Endometrial microvascular endothelial cells (primary cell): ENCODE results near the gene TMEM256. TPM values are rescaled to one million over a fixed set of nuclear protein-coding genes. Genes with fewer than 3 reads are reported as not detected.
"Not testable (repeated sequence)": the region's sequence is repeated elsewhere in the genome, so short reads cannot be mapped to it uniquely, and the experiment has no call there.

ENCODE experiments used
- in situ Hi-C: cut with HindIII; loops from 2 replicates; pipeline ENCODE4 v1.10.0; 2017; ENCODE audit warnings: low sequenced_read_pairs, low pct_unique_long_range_greater_than_20kb; ENCODE audit errors: inconsistent ontology term
- total RNA-seq: library from RNA; depleted of rRNA; stranded (reverse); fragments of >200 nt; gene quantifications from one replicate; pipeline ENCODE4 v1.2.3, GENCODE V29; 2015; ENCODE audit errors: inconsistent ontology term

The TMEM256 gene
- total RNA-seq, 1 donor from 2014 or later, result 109 TPM

GRCh38 chr17:7393613-7394451 lies 10.1 kb downstream of the TMEM256 start:
- in situ Hi-C loops, result no loop called here

DNA sequence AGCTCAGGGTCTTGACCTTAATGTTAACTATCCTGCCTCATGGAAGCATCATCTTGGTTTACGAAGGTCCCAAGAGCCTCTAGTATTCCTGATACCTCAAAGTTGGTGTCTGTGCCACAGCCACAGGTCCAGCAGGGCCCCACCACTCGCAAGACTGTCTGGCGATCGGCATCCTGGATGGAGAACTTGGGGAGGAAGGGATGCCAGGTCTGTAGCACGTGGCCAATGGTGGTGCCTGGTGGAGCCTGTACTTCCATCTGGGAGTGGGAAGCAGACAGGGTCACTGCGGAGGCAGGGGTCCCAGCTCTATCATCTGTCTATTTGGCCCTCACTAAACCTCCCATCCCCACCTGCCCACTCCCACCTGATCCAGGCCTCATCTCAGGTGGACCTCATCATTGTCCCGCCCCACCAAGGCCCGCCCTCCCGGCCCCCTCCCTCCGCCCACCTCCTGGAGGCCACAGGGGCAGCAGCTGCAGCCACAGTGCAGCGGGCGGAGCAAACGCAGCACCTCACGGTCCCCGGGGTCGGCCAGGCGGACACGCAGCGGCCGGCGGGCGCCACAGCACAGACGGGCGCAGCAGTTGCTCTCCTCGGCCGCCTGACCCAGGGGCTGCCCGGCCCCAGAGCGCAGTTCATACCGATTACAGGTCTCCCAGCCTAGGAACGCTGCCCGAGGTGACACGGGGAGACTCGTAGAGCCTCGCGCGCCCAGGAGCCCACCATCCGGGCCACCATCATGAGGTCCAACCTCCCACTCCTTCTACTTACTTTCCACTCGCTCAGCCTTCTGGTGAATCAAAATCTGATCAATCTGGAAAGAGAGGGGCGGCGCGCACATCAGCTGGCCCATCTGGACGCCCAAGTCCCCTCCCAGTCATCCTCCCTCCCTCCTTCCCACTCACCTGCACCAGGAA lies 10.9 kb downstream of the TMEM256 start:
- in situ Hi-C loops, result no loop called here

GRCh38 chr17:7391307-7391706 lies 12.6 kb downstream of the TMEM256 start:
- in situ Hi-C loops, result no loop called here

DNA sequence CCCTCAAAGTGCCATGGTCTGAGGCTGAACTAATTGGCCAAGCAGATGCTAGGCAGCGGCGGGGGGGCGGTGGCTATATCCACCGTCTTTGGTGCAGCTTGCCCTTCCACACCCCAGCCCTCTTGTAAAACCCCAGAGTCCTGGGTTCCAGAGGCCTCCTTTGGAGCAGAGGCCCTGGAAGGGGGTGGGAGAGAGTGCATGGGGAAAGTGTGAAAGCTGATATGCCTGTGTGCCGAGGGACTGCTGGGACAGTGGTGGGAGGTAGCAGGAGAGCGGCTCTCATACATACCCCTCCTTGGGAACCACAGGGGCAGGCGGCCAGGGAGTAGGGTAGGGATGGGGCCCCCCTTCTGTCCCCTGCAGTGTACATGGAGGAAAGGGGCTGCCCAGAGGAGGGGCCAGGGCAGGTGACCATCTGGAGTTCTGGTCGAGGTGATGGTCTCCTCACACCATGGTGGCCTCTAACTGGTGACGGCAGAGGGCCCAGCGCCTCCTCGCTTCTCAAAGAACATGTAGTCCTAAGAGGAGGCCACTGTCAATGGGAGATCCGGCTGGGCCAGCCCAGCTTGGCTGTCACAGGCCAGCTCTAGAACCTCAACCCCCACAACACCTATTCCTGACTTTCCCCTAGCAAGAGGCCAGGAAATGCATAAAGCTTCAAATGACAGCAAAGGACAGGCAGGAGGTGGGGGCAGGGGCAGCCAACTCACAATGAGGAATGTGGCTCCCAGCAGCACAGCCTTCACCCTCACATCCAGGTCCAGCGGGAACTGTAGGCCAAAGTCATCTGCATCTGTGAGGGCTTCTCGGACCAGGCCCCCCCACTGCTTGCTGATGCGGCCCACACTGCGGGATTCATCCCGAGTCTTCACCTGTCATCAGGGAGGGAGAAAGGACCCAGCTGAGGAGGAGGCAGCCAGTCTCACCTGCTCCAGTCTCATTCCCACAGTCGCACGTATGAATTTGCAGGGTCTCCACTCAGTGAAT lies 13.7 kb downstream of the TMEM256 start:
- in situ Hi-C loops, result no loop called here

DNA sequence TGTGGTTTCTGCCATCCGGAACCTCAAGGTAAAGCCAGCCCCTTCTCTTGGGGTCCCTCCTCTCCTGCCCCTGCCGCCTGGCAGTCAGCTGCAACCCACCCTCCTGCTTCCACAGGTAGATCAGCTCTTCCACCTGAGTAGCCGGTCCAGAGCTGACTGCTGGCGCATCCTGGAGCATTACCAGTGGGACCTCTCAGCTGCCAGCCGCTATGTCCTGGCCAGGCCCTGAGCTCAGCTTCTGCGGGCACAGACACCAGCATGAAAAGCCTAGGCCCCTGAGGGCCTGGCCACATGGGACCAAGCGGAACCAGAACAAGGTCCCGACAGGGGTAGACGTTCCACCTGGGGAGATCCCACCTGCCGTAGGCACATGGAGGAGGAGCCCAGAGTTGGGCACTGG lies 15.0 kb downstream of the TMEM256 start:
- in situ Hi-C loops, result no loop called here

GRCh38 chr17:7384489-7385081 lies 19.3 kb downstream of the TMEM256 start:
- in situ Hi-C loops, result no loop called here

DNA sequence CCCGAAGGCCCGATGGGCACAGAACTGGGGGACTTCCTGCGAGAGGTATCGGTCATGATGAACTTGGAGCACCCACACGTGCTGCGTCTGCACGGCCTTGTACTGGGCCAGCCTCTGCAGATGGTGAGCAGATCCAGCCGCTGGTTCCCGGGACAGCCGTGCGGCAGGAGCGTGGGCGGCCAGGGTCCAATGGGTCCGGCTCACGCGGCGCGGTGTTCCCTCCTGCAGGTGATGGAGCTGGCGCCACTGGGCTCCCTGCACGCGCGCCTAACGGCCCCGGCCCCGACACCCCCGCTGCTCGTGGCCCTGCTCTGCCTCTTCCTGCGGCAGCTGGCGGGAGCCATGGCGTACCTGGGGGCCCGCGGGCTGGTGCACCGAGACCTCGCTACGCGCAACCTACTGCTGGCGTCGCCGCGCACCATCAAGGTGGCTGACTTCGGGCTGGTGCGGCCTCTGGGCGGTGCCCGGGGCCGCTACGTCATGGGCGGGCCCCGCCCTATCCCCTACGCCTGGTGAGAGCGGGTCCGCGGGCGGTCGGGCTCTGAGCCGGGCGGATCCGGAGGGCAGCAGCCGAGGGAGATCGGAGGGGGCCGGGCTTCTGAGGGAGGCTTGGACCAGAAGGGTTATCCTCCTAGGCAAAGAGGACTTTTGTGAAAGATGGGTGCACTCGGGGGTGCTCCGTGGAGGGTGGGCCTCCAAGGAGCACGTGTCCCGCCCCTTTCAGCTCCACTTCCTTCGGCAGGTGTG lies 20.0 kb downstream of the TMEM256 start:
- in situ Hi-C loops, result no loop called here

DNA sequence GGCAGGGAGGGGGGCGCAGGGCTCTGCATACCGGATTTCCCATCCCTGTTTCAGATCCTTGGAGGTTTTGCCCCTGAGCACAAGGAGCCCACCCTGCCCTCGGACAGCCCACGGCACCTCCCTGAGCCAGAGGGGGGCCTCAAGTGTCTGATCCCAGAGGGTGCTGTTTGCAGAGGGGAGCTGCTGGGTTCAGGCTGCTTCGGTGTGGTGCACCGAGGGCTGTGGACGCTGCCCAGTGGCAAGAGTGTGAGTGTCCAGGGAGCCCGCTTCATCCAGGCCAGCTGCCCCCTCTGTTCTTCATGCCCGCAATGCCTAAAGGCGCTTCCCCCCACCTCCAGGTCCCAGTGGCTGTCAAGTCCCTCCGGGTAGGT lies 20.5 kb downstream of the TMEM256 start:
- in situ Hi-C loops, result no loop called here

DNA sequence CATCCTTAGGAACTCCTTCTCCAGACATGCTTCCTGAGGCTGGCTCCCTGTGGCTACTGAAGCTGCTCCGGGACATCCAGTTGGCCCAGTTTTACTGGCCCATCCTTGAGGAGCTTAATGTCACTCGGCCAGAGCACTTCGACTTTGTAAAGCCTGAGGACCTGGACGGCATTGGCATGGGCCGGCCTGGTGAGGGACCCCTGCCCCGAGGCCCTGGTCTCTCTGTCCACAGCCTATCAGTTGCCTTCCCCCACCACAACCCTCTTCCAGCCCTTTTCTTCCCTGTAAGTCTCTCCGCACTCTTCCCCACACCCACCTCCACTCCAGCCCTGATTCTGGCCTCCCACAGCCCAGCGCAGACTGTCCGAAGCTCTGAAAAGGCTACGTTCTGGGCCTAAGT lies 21.0 kb downstream of the TMEM256 start:
- in situ Hi-C loops, result no loop called here

DNA sequence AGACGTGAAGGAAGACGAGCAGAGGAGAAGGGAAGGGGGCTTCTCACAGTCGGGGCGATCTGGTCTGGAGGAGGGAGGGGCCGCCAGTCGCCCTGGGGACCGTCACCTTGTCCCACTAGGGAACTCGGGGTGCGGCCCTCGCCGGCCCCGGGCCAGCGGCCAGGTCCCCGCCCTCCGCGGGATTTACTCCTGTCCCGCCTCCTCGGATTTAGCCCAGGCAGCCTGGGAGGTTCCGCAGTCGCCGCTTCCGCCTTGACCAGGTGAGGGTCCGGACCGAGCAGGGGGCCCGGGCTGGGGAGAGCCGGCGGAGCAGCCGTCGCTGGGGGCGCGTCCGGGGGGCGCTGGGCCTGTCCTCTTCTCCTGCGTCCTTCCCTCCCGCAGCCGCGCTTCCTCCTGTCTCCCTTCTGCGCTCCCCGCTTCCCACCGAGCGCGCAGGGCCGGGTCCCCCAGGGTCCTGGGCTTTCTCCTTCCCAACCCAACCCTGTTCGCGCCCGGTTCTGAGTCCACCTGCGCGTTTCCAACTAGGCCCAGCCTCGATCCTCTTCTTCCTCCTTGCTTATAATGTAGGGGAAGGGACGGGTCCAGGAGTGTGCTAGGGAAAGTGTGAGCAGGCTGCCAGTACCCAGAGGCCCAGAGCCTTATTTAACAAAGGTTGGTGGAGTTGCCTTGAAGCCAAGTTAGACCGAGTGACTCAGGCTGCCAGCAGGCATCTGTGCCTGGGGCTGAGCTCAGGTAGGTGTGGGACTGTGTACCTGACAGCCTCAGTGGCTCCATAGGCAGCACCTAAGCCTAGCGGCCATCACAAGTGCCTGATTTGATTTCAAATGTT lies 22.8 kb downstream of the TMEM256 start, which contains the start of gene TNK1:
Gene TNK1, plus strand, starts transcription at position 235 of the 829 bp plus-strand sequence. CDS start 1,838 bp downstream, outside the sequence.
- in situ Hi-C loops, result no loop called here

DNA sequence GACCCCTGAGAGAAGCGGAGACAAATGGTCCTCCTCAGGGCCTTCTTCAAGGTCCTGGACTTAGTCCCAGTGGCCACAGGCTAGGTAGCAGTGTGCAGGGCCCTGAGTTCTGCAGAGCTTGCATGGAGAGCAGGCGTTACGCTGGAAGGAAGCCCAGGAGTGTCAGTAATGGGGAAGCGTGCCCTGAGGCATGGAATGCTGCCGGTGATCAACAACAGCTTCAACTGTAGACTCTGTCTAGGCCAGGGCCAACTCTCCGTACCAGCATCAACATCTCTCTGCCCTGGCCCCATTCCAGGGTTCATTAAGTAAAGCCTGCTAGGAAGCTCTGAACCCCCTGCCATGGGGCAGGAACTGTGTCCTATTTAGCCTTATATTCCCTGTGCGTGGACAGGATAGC lies 23.6 kb downstream of the TMEM256 start:
- in situ Hi-C loops, result no loop called here

GRCh38 chr17:7379134-7379533 lies 24.8 kb downstream of the TMEM256 start:
- in situ Hi-C loops, result no loop called here

DNA sequence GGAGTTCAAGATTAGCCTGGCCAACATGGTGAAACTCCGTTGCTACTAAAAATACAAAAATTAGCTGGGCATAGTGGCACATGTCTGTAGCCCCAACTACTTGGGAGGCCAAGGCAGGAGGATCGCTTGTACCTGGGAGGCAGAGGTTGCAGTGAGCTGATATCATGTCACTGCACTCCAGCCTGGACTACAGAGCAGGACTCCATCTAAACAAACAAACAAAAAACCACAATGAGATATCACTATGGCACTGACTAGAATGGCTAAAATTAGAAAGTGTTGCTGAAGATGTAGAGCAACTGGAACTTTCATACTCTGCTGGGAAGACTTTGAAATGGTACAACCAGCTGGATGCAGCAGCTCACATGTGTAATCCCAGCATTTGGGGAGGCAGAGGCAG lies 29.5 kb downstream of the TMEM256 start:
- in situ Hi-C loops, result no loop called here

DNA sequence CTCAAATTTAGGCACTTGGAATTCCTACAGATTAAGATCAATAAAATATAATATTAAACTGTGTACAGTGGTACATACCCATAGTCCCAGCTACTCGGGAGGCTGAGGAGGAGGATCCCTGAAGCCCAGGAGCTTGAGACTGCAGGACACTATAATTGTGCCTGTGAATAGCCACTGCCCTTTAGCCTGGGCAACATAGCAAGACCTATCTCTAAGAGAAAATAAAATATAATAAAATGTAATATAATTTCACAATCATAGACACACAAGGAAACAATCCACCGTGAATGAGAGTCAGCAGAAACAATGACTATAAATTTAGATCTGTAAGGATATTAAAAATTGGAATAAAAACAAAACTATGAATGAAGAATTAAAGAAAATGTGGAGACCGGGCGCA lies 33.0 kb downstream of the TMEM256 start:
- in situ Hi-C loops, result no loop called here

- in situ Hi-C loops, result no loop called here
Measured at GRCh38 chr17:7369825-7370224, 34.1 kb downstream of the TMEM256 start.

DNA sequence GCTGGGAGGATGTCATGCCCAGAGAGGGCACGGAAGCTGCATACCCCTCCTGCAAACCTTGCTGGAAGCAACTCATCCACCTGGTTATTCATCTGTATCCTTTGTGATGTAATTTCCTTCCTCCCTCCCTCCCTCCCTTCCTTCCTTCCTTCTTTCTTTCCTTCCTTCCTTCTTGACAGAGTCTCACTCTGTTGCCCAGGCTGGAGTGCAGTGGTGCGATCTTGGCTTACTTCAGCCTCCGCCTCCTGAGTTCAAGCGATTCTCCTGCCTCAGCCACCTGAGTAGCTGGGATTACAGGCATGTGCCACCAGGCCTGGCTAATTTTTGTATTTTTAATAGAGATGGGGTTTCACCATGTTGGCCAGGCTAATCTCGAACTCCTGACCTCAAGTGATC lies 35.3 kb downstream of the TMEM256 start:
- in situ Hi-C loops, result not testable (repeated sequence)
